ENCODE results near the gene MYO9A.

MYO9A gene

DNA sequence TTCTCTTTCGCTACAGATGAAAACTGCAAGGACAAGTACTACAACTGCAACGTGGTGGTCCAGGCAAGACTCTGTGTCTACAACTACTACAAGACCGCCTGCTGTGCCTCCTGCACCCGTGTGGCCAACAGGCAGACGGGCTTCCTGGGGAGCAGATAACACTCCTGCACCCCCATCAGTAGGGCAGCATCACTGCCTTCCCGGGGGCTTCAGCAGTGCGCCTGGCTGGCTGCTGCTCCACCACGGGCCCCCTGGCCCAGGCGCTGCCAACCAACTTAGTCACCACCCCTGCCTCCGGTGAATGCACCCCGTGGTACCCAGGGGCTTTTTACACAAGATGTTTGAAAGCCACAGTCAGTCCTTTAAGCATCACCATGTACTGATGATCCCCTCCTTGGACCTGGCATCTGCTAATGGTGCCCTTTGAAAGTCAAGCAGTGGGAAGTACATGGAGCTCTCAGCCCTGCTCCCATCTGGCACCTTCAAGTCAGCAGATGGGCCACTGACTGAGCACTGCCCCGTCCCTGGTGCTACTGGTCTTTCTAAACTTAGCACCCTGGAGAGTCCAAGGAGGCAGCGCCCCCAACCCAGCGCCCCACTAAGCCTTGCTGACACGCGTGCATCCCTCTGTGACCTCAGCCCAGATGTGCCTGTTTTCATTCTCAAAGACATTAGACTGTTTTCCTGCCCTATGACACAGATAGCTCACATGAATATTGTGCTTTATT lies 340.6 kb downstream of the MYO9A start:
- no peak for DNase-seq

DNA sequence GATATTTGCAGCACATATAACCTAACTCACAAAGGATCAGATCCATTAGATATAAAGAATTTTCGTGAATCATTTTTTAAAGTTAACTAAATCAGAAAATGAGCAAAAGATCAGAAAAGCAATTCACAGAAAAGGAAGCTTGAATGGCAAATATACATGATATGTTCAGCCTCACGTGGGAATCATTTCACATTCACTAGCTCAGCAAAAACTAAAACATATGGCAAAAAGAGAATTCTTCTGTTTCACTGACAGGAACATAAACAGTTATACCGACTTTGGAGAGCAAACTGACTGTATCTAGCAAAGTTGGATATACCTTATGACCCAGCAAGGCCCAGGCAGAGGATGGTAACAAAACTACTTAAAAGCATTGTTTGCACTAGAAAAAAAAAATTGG lies 341.6 kb downstream of the MYO9A start:
- DNase-seq, result no peak

DNA sequence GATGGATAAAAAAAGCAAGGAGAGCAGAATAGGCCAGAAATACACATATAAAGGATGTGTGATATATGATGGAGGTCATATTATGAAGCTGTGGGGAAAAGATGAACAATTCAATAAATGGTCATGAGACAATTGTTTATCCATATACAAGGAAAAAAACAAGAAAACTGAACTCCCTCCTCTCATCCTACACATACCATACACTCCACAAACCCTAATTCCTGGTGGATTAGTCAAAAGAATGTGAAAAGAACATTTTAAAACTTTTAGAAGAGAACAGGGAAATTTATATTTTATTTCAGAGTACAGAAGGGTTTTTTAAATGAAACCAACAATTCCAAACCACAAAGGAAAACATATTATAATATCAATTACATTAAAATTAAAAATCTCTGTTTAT lies 342.1 kb downstream of the MYO9A start:
- no peak for DNase-seq

DNA sequence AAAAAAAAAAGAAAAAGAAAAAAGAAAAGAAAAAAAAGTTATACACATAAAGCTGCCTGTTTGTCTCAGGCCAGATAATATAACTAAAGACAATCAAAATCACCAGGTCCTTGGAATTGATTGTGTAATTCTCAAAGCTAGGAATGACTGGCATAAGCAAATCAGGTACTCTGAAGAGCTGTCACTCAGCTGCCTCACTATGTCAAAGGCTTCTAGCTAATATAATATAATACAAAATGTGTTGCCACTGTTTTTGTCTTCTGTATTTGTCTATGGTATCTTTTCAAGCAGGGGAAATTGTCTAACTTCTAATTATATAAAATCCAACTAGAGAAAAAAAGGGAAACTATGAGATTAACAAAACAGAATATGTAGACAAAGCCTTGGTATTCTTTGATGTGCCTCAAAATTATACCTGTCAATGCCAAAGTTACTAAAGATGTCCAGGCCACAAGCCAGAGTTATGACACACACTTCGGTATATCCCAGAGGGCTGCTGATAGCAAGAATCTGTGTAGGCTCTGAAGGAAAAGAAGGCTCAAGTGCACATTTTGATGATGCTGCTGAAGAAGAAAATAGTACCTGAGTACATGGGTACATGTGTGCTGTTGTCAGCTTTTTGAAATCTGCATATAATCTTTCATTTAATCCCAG lies 344.6 kb downstream of the MYO9A start:
- no peak for DNase-seq
